MV-4-11 (cell line): ENCODE results near the gene USP24.

Experiments
- DNase-seq: peaks from one replicate; lab custom pipeline; 2025; lab: John Stamatoyannopoulos, UW

Gene USP24

DNA sequence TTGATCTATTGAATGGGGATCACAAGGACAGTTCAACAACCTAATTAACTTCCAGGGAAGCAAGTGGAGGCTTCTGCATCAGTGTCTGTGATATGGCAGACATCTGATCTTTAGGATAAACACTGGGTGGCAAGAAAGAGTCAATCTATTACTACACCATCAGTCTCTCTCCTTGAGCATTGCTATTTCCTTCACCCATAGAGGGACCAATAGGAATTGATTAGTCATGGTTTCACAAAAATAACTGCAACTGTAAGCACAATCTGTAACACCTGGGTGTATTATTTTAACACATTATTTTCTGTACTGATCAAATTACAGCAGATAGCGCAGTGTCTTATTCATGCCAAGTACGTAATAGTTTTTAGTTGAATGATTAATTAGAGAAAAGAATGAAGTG is 50.3 kb downstream of the USP24 start:
- no peak for DNase-seq

DNA sequence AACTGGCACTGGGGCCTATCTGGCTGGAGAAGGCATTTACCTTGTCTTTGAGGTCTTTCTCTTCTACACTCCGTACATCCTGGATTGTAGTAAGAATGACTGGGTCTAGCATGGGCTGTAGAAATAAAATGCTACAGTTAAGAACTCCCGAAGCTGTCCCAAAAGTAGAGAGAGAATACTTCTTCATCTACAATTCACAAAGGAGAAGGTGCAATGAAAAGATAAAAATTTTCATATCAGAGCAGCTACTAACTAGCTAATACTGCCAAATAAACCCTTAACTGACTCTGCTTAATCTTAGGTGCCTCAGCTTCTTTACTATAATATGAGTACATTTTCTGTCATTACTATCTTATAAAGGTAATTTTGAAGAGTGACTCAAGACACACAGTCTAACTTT is 55.6 kb downstream of the USP24 start:
- DNase-seq: no peak

DNA sequence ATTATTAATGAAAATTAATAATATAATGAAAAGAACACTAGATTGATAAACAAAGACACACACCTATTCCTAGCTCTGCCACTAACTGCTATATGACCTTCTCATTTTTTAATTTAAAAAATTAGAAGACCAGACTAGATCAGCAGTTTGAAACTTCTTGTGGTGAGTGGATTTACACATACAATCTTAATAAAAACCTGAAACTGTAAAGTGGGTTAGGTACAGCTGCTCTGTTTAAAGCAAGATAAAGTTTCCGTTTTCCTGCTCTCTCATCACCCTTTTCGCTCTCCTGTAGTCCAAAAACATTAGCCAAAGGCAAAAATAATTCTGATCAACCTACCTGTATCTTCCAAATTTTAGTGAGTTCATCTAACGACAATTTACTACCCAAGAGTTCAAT is 58.6 kb downstream of the USP24 start:
- no peak for DNase-seq

GRCh38 chr1:55156093-55156492 is 59.1 kb downstream of the USP24 start:
- no peak for DNase-seq

DNA sequence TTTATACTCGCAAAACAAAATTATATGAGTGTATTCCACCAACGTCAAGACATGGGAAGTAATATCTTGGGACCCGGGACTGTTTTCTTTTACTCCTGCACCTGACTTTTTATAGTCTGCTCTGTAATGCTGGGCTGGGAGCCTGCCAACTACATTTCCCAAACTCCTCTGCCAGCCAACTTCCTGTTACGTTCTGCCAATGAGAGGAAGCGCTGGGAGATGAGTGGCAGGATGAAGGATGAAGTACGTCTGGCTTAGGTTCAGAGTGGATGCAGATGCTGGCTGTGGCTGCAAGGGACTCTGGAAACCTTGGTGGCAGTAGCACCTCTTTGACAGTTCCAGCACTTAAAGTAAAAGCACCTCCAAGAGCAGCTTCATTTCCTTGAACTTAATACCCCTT is 59.6 kb downstream of the USP24 start:
- peak; percentile 52 for DNase-seq

- DNase-seq: no peak
These were observed 60.5 kb downstream of the USP24 start for GRCh38 chr1:55154616-55155015.

- no peak for DNase-seq
These were observed 62.1 kb downstream of the USP24 start for GRCh38 chr1:55153031-55153430.

DNA sequence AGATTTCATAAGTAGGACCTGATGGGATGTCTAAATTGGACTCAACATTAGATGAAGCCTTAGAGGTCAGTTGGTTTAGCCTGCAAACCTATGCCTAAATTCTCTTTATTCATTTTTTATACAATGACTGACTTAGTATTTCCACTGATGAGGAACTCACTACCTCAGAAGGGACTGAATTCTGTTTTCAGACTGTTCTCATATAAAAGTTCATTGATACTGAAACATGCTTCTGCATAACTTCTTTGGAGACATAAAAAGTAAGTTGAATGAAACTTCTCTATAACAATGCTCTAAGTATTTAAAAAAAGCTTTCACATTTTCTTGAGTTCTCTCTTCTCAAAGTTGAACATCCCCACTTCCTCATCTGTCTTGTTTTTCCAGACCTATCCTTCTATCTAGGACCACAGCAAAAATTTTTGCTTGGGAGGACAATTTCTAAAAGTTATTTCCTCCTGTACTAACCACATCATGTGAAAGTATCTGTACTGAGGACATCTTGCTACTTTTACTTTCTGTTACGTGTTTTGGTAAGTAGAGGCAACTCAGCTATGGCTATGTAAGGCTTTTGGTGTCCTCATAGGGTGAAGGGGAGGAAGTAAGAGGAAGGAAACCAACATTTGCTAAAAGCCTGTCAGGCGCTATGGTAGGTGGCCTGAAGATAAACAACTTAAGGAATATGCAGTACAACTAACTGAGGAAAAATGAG is 64.1 kb downstream of the USP24 start:
- peak; percentile 79 for DNase-seq

DNA sequence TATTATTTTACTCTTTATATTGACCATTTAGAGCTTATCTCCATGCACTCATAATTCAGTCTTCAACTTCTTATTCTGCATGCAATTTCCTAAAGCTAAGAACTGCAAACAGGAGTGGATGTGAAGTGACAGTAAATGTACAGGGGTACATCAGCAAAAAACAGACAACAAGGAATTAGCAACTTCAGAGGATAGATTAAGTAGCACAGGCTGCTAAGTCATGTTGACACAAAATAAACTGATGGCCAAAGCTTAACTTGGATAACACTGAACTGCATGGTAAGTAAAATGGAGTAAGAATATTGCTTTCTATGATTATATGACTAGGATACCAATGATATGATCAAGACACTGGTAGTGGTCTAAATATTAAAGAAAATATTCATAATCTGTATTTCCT is 66.5 kb downstream of the USP24 start:
- no peak for DNase-seq

DNA sequence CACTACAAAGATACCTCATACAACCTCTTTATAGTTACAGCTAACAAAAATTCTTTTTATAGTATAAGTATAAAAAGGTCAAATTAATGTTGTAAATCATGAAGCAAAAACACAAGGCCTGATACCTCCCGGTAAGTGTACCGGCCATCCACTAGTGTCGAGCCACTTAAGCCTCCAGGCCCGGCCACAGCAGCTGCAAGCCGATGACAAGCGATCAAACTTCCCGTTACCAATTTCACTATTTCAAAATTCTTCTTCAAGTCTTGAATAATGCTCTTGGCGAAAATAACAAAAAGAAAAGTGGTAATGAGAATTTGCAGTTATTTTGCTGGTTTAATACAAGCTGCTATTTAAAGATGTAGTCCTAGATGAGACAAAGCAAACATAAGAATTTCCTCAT is 67.6 kb downstream of the USP24 start:
- DNase-seq: peak; percentile 93

DNA sequence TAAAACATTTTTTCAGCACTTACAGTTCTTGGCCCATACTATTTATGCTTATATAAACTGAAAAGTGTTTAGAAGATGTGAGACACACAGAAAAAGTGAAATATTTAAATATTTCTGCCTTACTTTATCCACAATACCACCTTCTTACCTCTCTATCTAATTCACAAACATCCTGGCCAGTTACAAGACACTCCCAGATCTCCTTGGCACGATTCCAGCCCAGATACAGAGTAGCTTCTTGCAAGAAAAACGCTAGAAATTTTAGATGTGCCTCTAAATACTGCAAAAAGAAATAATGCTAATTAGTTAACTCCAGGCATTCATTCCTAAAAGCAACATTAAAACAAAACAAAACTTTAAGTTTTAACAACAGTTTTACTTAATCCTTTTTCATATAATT is 68.4 kb downstream of the USP24 start:
- no peak for DNase-seq

DNA sequence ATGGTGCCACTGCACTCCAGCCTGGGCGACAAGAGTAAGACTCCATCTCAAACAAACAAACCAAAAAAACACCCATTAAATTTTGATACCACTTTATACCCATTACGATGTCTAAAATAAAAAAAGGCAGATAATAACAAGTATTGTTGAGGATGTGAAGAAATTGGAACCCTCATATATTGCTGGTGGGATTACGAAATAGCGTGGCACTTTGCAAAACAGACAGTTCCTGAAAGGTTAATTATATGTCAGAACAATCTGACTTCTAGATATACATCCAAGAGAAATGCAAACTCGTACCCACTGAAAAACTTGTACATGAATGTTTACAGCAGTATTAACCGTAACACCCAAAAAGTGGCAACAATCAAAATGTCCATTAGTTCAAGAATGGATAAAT is 70.3 kb downstream of the USP24 start:
- peak; percentile 43 for DNase-seq

- DNase-seq: no peak
These were observed 71.5 kb downstream of the USP24 start for GRCh38 chr1:55143684-55144083.

GRCh38 chr1:55141295-55141893 is 73.8 kb downstream of the USP24 start:
- DNase-seq: no peak

DNA sequence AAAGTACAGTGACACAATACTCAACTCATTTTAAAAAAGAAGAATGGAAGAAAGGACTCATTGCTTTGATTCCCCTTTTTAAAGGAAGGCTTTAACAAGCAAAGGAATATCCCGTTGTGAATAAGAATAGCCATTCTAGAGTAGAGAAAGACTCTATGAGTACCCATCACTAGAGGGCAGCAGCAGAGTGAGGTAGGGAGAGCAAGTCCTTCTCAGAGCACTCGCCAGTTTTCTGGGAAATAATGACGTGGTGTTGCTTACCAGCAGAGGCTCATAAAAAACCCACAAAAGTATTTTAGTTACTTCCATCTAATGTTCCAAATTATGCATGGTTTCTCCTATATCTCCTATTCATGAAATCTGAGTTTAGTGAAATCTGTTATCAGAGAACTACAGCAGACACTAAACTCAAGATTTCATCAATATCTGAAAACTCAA is 74.6 kb downstream of the USP24 start:
- peak; percentile 90 for DNase-seq

GRCh38 chr1:55140137-55140536 is 75.0 kb downstream of the USP24 start:
- DNase-seq: no peak

DNA sequence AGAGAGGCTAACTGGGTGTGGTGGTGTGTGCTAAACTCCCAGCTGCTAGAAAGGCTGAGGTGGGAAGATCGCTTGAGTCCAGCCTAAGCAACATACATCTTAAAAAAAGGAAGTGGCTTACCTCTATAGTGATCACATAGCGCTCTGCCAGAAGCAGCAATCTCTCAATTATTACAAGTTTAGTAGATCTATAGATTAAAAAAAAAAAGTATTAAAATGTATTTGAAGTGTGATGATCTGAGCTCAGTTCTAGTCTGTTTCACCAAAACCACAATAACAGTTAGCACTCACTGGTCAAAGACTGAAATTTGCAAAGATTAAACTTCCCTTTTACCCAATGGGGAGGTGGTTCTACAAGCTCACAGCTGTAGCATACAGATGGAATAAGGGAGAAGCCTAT is 76.3 kb downstream of the USP24 start:
- peak; percentile 74 for DNase-seq

- DNase-seq: no peak
These were observed 80.9 kb downstream of the USP24 start for GRCh38 chr1:55134152-55134808.

GRCh38 chr1:55131801-55132200 is 83.4 kb downstream of the USP24 start:
- no peak for DNase-seq

GRCh38 chr1:55131218-55131617 is 83.9 kb downstream of the USP24 start:
- DNase-seq: no peak

- peak; percentile 94 for DNase-seq
These were observed 85.9 kb downstream of the USP24 start for GRCh38 chr1:55129194-55129728.

DNA sequence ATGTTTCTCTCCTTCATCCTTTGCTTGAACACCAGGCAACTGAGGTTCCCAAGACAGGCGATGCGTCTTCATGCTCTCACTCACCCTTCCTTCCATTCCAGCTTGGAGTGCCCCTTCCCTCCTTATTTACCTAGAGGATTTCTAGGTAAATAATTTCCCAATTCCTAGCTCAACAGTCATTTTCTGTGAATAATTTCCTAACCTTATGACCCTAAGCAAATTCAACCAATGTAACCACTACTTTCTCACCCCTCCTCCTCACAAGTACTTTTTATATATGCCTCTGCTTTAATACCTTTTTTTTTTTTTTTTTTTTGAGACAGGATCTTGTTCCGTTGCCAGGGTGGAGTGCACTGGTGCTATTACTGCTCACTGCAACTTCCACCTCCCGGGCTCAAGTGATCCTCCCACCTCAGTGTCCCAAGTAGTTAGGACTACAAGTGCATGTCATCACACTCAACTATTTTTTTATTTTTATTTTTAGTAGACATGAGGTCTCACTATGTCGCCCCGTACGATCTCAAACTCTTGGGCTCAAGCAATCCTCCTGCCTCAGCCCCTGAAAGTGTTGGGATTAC is 86.7 kb downstream of the USP24 start:
- DNase-seq: no peak

DNA sequence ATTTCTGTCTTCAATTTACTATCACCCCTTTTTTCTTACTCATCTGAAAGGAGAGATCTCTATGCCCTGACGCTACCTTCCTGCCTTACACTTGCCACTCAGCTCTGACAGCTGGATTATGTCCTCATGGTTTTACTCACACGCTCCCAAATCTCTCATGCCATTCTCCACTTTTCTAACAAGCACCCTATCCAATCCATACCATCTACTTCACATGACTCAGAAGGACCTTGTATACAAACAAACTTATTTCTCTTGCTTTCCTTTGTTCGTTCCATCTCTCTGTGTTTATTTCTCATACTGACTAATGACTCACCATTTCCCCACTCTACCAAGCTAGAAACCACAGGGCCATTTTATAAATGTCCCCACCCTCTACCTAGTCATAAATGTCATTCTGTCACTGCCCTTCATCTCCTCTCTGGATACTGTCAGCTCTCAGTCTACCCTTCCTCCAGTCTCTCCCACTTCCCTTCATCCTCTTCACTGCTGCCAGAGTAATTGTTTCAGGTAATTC is 87.3 kb downstream of the USP24 start:
- DNase-seq: peak; percentile 50
